ENCODE data around the gene PCSK1.

PCSK1 gene

GRCh38 chr5:96458176-96458575 is 25.1 kb upstream of the PCSK1 start:
- TF ChIP-seq EZH2phosphoT487 (IDR thresholded peaks at IDR 0.05; ENCODE audit: borderline replicate concordance, low read length) (no peak), CTCF (IDR thresholded peaks at IDR 0.05; ENCODE audit: low read depth, low read length, poor library complexity, severe bottlenecking) (no peak)
- no peaks in the 10 kb centered on the region for H3F3A ChIP-seq (ENCODE audit: control insufficient read depth, insufficient read depth)
- no peaks in the 10 kb centered on the region for H3K36me3 ChIP-seq (ENCODE audit: control insufficient read depth, low read length)
- no peaks in the 10 kb centered on the region for H3K9me2 ChIP-seq (replicated peaks; ENCODE audit: control insufficient read depth, low read length)
- H3K79me2 ChIP-seq (ENCODE audit: control insufficient read depth, low read length) = no peaks in the 10 kb centered on the region
- H3K9me3 ChIP-seq (ENCODE audit: control insufficient read depth, insufficient read depth, low read length) = no peaks in the 10 kb centered on the region
- H3K4me3 ChIP-seq (ENCODE audit: low read length) = no peak overlapping the region
- H3K4me1 ChIP-seq (ENCODE audit: control insufficient read depth, low read length) = no peaks in the 10 kb centered on the region
- no peaks in the 10 kb centered on the region for H4K20me1 ChIP-seq (ENCODE audit: control insufficient read depth, insufficient read depth, low read depth, low read length)
- H3K27me3 ChIP-seq (ENCODE audit: control insufficient read depth, low read length) = no peaks in the 10 kb centered on the region; the same call in 1 of the 2 replicates
- H3K27ac ChIP-seq (ENCODE audit: low read depth, low read length) = no peak overlapping the region
- H3K4me2 ChIP-seq (ENCODE audit: low read length) = no peak overlapping the region

GRCh38 chr5:96455789-96456188 is 22.7 kb upstream of the PCSK1 start:
- Histone ChIP-seq H3K36me3 (ENCODE audit: control insufficient read depth, low read length) (no peaks in the 10 kb centered on the region), H3K4me2 (ENCODE audit: low read length) (no peak overlapping the region), H3F3A (ENCODE audit: control insufficient read depth, insufficient read depth) (no peaks in the 10 kb centered on the region), H3K9me3 (ENCODE audit: control insufficient read depth, insufficient read depth, low read length) (no peaks in the 10 kb centered on the region), H3K9me2 (replicated peaks; ENCODE audit: control insufficient read depth, low read length) (no peaks in the 10 kb centered on the region), H4K20me1 (ENCODE audit: control insufficient read depth, insufficient read depth, low read depth, low read length) (no peaks in the 10 kb centered on the region), H3K4me1 (ENCODE audit: control insufficient read depth, low read length) (no peaks in the 10 kb centered on the region), H3K4me3 (ENCODE audit: low read length) (no peak overlapping the region), H3K27me3 (ENCODE audit: control insufficient read depth, low read length) (no peaks in the 10 kb centered on the region; the same call in 1 of the 2 replicates), H3K79me2 (ENCODE audit: control insufficient read depth, low read length) (no peaks in the 10 kb centered on the region), H3K27ac (ENCODE audit: low read depth, low read length) (no peak overlapping the region)
- TF ChIP-seq EZH2phosphoT487 (IDR thresholded peaks at IDR 0.05; ENCODE audit: borderline replicate concordance, low read length) = no peak

- H3K27me3 ChIP-seq (ENCODE audit: control insufficient read depth, low read length) = no peaks in the 10 kb centered on the region
- no peaks in the 10 kb centered on the region for H3K9me3 ChIP-seq (ENCODE audit: control insufficient read depth, insufficient read depth, low read length)
- no peak overlapping the region for H3K4me2 ChIP-seq (ENCODE audit: low read length)
- H3K27ac ChIP-seq (ENCODE audit: low read depth, low read length) = no peak overlapping the region
- no peaks in the 10 kb centered on the region for H4K20me1 ChIP-seq (ENCODE audit: control insufficient read depth, insufficient read depth, low read depth, low read length)
- no peaks in the 10 kb centered on the region for H3K79me2 ChIP-seq (ENCODE audit: control insufficient read depth, low read length)
- H3K9me2 ChIP-seq (replicated peaks; ENCODE audit: control insufficient read depth, low read length) = no peaks in the 10 kb centered on the region
- no peaks in the 10 kb centered on the region for H3K36me3 ChIP-seq (ENCODE audit: control insufficient read depth, low read length)
- H3K4me3 ChIP-seq (ENCODE audit: low read length) = no peak overlapping the region
- H3F3A ChIP-seq (ENCODE audit: control insufficient read depth, insufficient read depth) = no peaks in the 10 kb centered on the region
- H3K4me1 ChIP-seq (ENCODE audit: control insufficient read depth, low read length) = no peaks in the 10 kb centered on the region
- TF ChIP-seq CTCF (IDR thresholded peaks at IDR 0.05; ENCODE audit: low read depth, low read length, poor library complexity, severe bottlenecking) (no peak), EZH2phosphoT487 (IDR thresholded peaks at IDR 0.05; ENCODE audit: borderline replicate concordance, low read length) (no peak)
Measured at GRCh38 chr5:96453394-96453793, 20.3 kb upstream of the PCSK1 start.

- H3K4me3 ChIP-seq (ENCODE audit: low read length) = no peak overlapping the region
- no peaks in the 10 kb centered on the region for H3K9me2 ChIP-seq (replicated peaks; ENCODE audit: control insufficient read depth, low read length)
- no peaks in the 10 kb centered on the region for H3K4me1 ChIP-seq (ENCODE audit: control insufficient read depth, low read length)
- no peaks in the 10 kb centered on the region for H3K27me3 ChIP-seq (ENCODE audit: control insufficient read depth, low read length)
- H4K20me1 ChIP-seq (ENCODE audit: control insufficient read depth, insufficient read depth, low read depth, low read length) = no peaks in the 10 kb centered on the region
- H3K79me2 ChIP-seq (ENCODE audit: control insufficient read depth, low read length) = no peaks in the 10 kb centered on the region
- H3K36me3 ChIP-seq (ENCODE audit: control insufficient read depth, low read length) = no peaks in the 10 kb centered on the region
- no peak overlapping the region for H3K27ac ChIP-seq (ENCODE audit: low read depth, low read length)
- no peaks in the 10 kb centered on the region for H3K9me3 ChIP-seq (ENCODE audit: control insufficient read depth, insufficient read depth, low read length)
- TF ChIP-seq EZH2phosphoT487 (IDR thresholded peaks at IDR 0.05; ENCODE audit: borderline replicate concordance, low read length) (no peak), CTCF (IDR thresholded peaks at IDR 0.05; ENCODE audit: low read depth, low read length, poor library complexity, severe bottlenecking) (no peak)
- no peaks in the 10 kb centered on the region for H3F3A ChIP-seq (ENCODE audit: control insufficient read depth, insufficient read depth)
- H3K4me2 ChIP-seq (ENCODE audit: low read length) = no peak overlapping the region
Measured at GRCh38 chr5:96447949-96448348, 14.9 kb upstream of the PCSK1 start.
